PFSK-1 (cell line): Measurements from ENCODE around the gene GPR15LG.

Experiments used
- FOXP2 ChIP-seq: optimal IDR thresholded peaks from 2 replicates; pipeline ENCODE3; 2011; ENCODE audit warnings: borderline replicate concordance, control low read depth, inconsistent platforms; ENCODE audit not compliant: insufficient read depth; ENCODE audit errors: extremely low read length, extremely low read depth
- POLR2AphosphoS5 ChIP-seq: IDR thresholded peaks from 2 replicates; pipeline ENCODE4 v1.6.1; 2012; ENCODE audit warnings: low read depth, mild to moderate bottlenecking, control low read depth, low read length, moderate library complexity
- REST ChIP-seq, 2 experiments: IDR thresholded peaks; 2 replicates each; pipeline versions ENCODE4 v1.6.1 to v1.8.0; 2011 to 2012; ENCODE audit warnings: low read depth in 2 of 2, low read length in 2 of 2, control low read depth in 1 of 2, inconsistent platforms in 1 of 2, mild to moderate bottlenecking in 1 of 2, moderate library complexity in 1 of 2; ENCODE audit not compliant: insufficient read depth in 1 of 2
- SIN3A ChIP-seq: IDR thresholded peaks from 2 replicates; pipeline ENCODE4 v1.6.1; 2012; ENCODE audit warnings: mild to moderate bottlenecking, low read length, moderate library complexity, borderline replicate concordance; ENCODE audit not compliant: insufficient read depth
- TAF1 ChIP-seq: IDR thresholded peaks from 2 replicates; pipeline ENCODE4 v1.6.1; 2012; ENCODE audit warnings: low read length, control low read depth, borderline replicate concordance; ENCODE audit not compliant: insufficient read depth

GPR15LG gene

GRCh38 chr10:84205853-84206525 is 32.4 kb downstream of the GPR15LG start:
- no peak for TF ChIP-seq POLR2AphosphoS5

GRCh38 chr10:84208023-84208422 is 34.4 kb downstream of the GPR15LG start:
- no peak for TF ChIP-seq FOXP2

- TF ChIP-seq REST (IDR thresholded peaks at IDR 0.05; ENCODE audit: insufficient read depth in 1 of 2, low read depth in 2 of 2, low read length in 2 of 2) (no peak), POLR2AphosphoS5 (no peak), TAF1 (no peak), SIN3A (no peak)
Measured at GRCh38 chr10:84211566-84211965, 38.0 kb downstream of the GPR15LG start.

GRCh38 chr10:84212014-84212413 is 38.4 kb downstream of the GPR15LG start:
- no peak for TF ChIP-seq POLR2AphosphoS5
- TF ChIP-seq REST (IDR thresholded peaks at IDR 0.05; ENCODE audit: insufficient read depth in 1 of 2, low read depth in 2 of 2, low read length in 2 of 2), result no peak
- TF ChIP-seq TAF1, result no peak
- no peak for TF ChIP-seq FOXP2
- no peak for TF ChIP-seq SIN3A

- TF ChIP-seq POLR2AphosphoS5 (no peak), SIN3A (no peak), REST (IDR thresholded peaks at IDR 0.05; ENCODE audit: insufficient read depth in 1 of 2, low read depth in 2 of 2, low read length in 2 of 2) (no peak), TAF1 (no peak), FOXP2 (no peak)
Measured at GRCh38 chr10:84213076-84213475, 39.5 kb downstream of the GPR15LG start.

GRCh38 chr10:84214046-84214572 is 40.5 kb downstream of the GPR15LG start:
- TF ChIP-seq SIN3A (no peak), POLR2AphosphoS5 (no peak), REST (IDR thresholded peaks at IDR 0.05; ENCODE audit: insufficient read depth in 1 of 2, low read depth in 2 of 2, low read length in 2 of 2) (no peak), FOXP2 (no peak), TAF1 (no peak)
